MM.1S (cell line): ENCODE results near the gene TTC9C.
A peak's percentile ranks its signal among the peaks of the same experiment; 100 is the strongest.
"Not testable (repeated sequence)": the region's sequence is repeated elsewhere in the genome, so short reads cannot be mapped to it uniquely, and the experiment has no call there.

ENCODE experiments used
- DNase-seq: peaks from one replicate; pipeline ENCODE4 v3.0.0-alpha.2; 2015
- H2AFZ ChIP-seq: fragments of 300-600 bp; sonication (generic); 2 replicates; pipeline ENCODE4 v1.6.0; 2016; ENCODE audit warnings: antibody characterized with exemption, low read length
- H3F3A ChIP-seq: fragments of 300-600 bp; sonication (generic); 2 replicates; pipeline ENCODE4 v1.6.1; 2016; ENCODE audit warnings: mild to moderate bottlenecking, antibody characterized with exemption, low read length, moderate library complexity, mixed read lengths; ENCODE audit not compliant: insufficient read depth
- H3K27ac ChIP-seq: fragments of 300-600 bp; sonication (generic); 2 replicates; pipeline ENCODE4 v1.5.1; 2016; ENCODE audit warnings: mild to moderate bottlenecking, low read length
- H3K27me3 ChIP-seq: fragments of 300-600 bp; sonication (generic); replicated peaks from 2 replicates; pipeline ENCODE4 v1.6.0; 2016; ENCODE audit warnings: low read length; ENCODE audit not compliant: insufficient read depth
- H3K36me3 ChIP-seq: fragments of 300-600 bp; sonication (generic); replicated peaks from 2 replicates; pipeline ENCODE4 v1.6.1; 2016; ENCODE audit warnings: mild to moderate bottlenecking, low read length, mixed read lengths; ENCODE audit not compliant: insufficient read depth
- H3K4me1 ChIP-seq: fragments of 300-600 bp; sonication (generic); 2 replicates; pipeline ENCODE4 v1.6.1; 2016; ENCODE audit warnings: low read length, mixed read lengths
- H3K4me2 ChIP-seq: fragments of 300-600 bp; sonication (generic); 2 replicates; pipeline ENCODE4 v1.6.0; 2016; ENCODE audit warnings: low read depth, low read length
- H3K4me3 ChIP-seq: fragments of 300-600 bp; sonication (generic); 2 replicates; pipeline ENCODE4 v1.5.1; 2016; ENCODE audit warnings: low read length, mixed read lengths
- H3K79me2 ChIP-seq: fragments of 300-600 bp; sonication (generic); 2 replicates; pipeline ENCODE4 v1.6.1; 2016; ENCODE audit warnings: mixed run types, low read length, mixed read lengths
- H3K9ac ChIP-seq: fragments of 300-600 bp; sonication (generic); 2 replicates; pipeline ENCODE4 v1.6.1; 2016; ENCODE audit warnings: low read length, mixed read lengths
- H3K9me2 ChIP-seq: fragments of 300-600 bp; sonication (generic); replicated peaks from 2 replicates; pipeline ENCODE4 v1.6.1; 2016; ENCODE audit warnings: mild to moderate bottlenecking, low read length, mixed read lengths; ENCODE audit not compliant: insufficient read depth
- H3K9me3 ChIP-seq: fragments of 300-600 bp; sonication (generic); replicated peaks from 2 replicates; pipeline ENCODE4 v1.6.1; 2016; ENCODE audit warnings: mild to moderate bottlenecking, low read length, mixed read lengths; ENCODE audit not compliant: insufficient read depth
- H4K20me1 ChIP-seq: fragments of 300-600 bp; sonication (generic); 2 replicates; pipeline ENCODE4 v1.6.1; 2016; ENCODE audit warnings: mild to moderate bottlenecking, low read length, moderate library complexity, mixed read lengths; ENCODE audit not compliant: insufficient read depth
- EZH2 ChIP-seq: fragments of 300-600 bp; sonication (generic); optimal IDR thresholded peaks from 2 replicates; pipeline ENCODE3; 2017; ENCODE audit warnings: low read depth, mild to moderate bottlenecking, antibody characterized with exemption, low read length, mixed read lengths
- EZH2phosphoT487 ChIP-seq: fragments of 300-600 bp; sonication (generic); IDR thresholded peaks from 2 replicates; pipeline ENCODE4 v1.6.1; 2018; ENCODE audit warnings: antibody characterized with exemption, low read length
- TF ChIP-seq, protein P1 (sequence below): fragments of 300-600 bp; sonication (generic); IDR thresholded peaks from 2 replicates; pipeline ENCODE4 v1.5.1; 2016; ENCODE audit warnings: antibody characterized with exemption, low read length, mixed read lengths

TTC9C gene

DNA sequence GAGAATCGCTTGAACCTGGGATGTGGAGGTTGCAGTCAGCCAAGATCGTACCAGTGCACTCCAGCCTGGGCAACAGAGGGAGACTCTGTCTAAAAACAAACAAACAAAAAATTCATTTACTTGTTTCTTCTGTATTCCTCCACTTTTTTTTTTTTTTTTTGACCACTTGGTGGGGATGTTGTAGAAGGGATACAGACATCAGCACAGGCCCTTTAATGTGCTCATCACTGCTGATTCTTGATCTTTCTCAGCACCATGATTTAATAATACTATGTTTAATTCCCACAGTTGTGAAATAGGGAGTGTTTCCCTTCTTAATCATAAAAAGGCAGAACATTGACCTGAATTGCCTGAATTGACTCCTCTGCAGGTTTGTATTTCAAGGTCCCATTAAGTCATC lies 4.5 kb downstream of the TTC9C start:
- no peak overlapping the region for H3K4me2 ChIP-seq
- H3K9me2 ChIP-seq = no peaks in the 10 kb centered on the region
- H3K4me3 ChIP-seq = no peak overlapping the region
- no peaks in the 10 kb centered on the region for H3K9me3 ChIP-seq
- H3K27ac ChIP-seq = no peak overlapping the region
- no peak overlapping the region for H2AFZ ChIP-seq
- no peaks in the 10 kb centered on the region for H4K20me1 ChIP-seq
- no peaks in the 10 kb centered on the region for H3K36me3 ChIP-seq
- H3K27me3 ChIP-seq = no peaks in the 10 kb centered on the region
- H3F3A ChIP-seq = peaks cover 13% of the 10 kb centered on the region
- H3K9ac ChIP-seq = no peak overlapping the region
- peaks cover 4% of the 10 kb centered on the region for H3K4me1 ChIP-seq
- peaks cover 50% of the 10 kb centered on the region for H3K79me2 ChIP-seq
- peak; percentile 34 for DNase-seq
- TF ChIP-seq, protein P1, sequence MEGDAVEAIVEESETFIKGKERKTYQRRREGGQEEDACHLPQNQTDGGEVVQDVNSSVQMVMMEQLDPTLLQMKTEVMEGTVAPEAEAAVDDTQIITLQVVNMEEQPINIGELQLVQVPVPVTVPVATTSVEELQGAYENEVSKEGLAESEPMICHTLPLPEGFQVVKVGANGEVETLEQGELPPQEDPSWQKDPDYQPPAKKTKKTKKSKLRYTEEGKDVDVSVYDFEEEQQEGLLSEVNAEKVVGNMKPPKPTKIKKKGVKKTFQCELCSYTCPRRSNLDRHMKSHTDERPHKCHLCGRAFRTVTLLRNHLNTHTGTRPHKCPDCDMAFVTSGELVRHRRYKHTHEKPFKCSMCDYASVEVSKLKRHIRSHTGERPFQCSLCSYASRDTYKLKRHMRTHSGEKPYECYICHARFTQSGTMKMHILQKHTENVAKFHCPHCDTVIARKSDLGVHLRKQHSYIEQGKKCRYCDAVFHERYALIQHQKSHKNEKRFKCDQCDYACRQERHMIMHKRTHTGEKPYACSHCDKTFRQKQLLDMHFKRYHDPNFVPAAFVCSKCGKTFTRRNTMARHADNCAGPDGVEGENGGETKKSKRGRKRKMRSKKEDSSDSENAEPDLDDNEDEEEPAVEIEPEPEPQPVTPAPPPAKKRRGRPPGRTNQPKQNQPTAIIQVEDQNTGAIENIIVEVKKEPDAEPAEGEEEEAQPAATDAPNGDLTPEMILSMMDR = peak; percentile 25
- TF ChIP-seq EZH2phosphoT487 = no peak

GRCh38 chr11:62737196-62737595 lies 8.9 kb downstream of the TTC9C start:
- Histone ChIP-seq H3K4me2 (no peak overlapping the region), H3K79me2 (peaks cover 17% of the 10 kb centered on the region), H3K9me2 (no peaks in the 10 kb centered on the region), H3K4me3 (no peak overlapping the region), H3K4me1 (no peaks in the 10 kb centered on the region), H3K27me3 (no peaks in the 10 kb centered on the region), H3K9me3 (no peaks in the 10 kb centered on the region), H4K20me1 (no peaks in the 10 kb centered on the region), H2AFZ (no peak overlapping the region), H3K27ac (no peak overlapping the region), H3K9ac (no peak overlapping the region), H3F3A (no peaks in the 10 kb centered on the region), H3K36me3 (peaks cover 4% of the 10 kb centered on the region; the same call in 1 of the 2 replicates)
- TF ChIP-seq EZH2 (no peak), EZH2phosphoT487 (no peak)
- TF ChIP-seq, protein P1 = no peak
- DNase-seq = no peak

- TF ChIP-seq, protein P1 = no peak
- TF ChIP-seq EZH2 = no peak
- TF ChIP-seq EZH2phosphoT487 = no peak
- no peaks in the 10 kb centered on the region for H3K9me2 ChIP-seq
- H3K9ac ChIP-seq = no peak overlapping the region
- no peak overlapping the region for H3K4me2 ChIP-seq
- H3K4me1 ChIP-seq = no peaks in the 10 kb centered on the region
- no peaks in the 10 kb centered on the region for H4K20me1 ChIP-seq
- DNase-seq = no peak
- H3K36me3 ChIP-seq = no peaks in the 10 kb centered on the region
- H3K79me2 ChIP-seq = peaks cover 12% of the 10 kb centered on the region
- no peak overlapping the region for H3K4me3 ChIP-seq
- H2AFZ ChIP-seq = no peak overlapping the region
- H3K27me3 ChIP-seq = no peaks in the 10 kb centered on the region
- H3K9me3 ChIP-seq = no peaks in the 10 kb centered on the region
- H3K27ac ChIP-seq = no peak overlapping the region
- peaks cover 3% of the 10 kb centered on the region for H3F3A ChIP-seq
Observed at GRCh38 chr11:62747475-62748160, 19.3 kb downstream of the TTC9C start.

DNA sequence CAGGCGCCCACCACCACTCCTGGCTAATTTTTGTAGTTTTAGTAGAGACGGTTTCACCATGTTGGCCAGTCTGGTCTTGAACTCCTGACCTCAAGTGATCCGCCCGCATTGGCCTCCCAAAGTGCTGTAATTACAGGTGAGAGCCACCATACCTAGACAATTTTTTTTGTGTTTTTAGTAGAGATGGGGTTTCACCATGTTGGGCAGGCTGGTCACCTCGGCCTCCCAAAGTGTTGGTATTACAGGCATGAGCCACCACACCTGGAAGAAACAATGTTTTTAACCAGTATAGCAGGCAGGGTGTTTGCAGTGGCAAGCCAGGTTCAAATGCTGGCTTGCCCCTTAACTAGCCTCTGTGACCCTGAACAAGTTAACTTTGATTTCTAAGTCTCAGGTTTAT lies 21.6 kb downstream of the TTC9C start:
- H4K20me1 ChIP-seq, H3K9ac ChIP-seq, H3K4me1 ChIP-seq, DNase-seq, H3K27me3 ChIP-seq, H3K9me3 ChIP-seq, H3K4me2 ChIP-seq, H3K4me3 ChIP-seq, H3K27ac ChIP-seq, H3K36me3 ChIP-seq, H3F3A ChIP-seq, H3K9me2 ChIP-seq, H2AFZ ChIP-seq: not testable (repeated sequence)
- H3K79me2 ChIP-seq = peaks cover 21% of the 10 kb centered on the region
